Neural cell (in vitro differentiated cells): ENCODE results near the gene SLC38A7. TPM values are rescaled to one million over a fixed set of nuclear protein-coding genes. Genes with fewer than 3 reads are reported as not detected.

Experiments
- H2AFZ ChIP-seq: fragments of 200-600, 300-800 bp; sonication (generic), shearing (Covaris generic); 2 replicates; pipeline ENCODE4 v1.6.0; 2014; ENCODE audit warnings: low read depth, mild to moderate bottlenecking, antibody characterized with exemption, low read length, moderate library complexity
- H3F3A ChIP-seq: fragments of 200-600 bp; shearing (Covaris generic); 2 replicates; pipeline ENCODE4 v1.6.1; 2016; ENCODE audit warnings: mild to moderate bottlenecking, moderate library complexity, mixed read lengths, antibody characterized with exemption, low read length; ENCODE audit not compliant: insufficient read depth, poor library complexity, severe bottlenecking
- H3K27ac ChIP-seq: fragments of 200-600, 300-800 bp; sonication (generic), shearing (Covaris generic); 2 replicates; pipeline ENCODE4 v1.5.1; 2014; ENCODE audit warnings: mild to moderate bottlenecking, low read length, moderate library complexity
- H3K27me3 ChIP-seq: fragments of 300-800, 200-600 bp; sonication (generic), shearing (Covaris generic); 2 replicates; pipeline ENCODE4 v1.6.0; 2014; ENCODE audit warnings: mild to moderate bottlenecking, low read depth, low read length, moderate library complexity; ENCODE audit not compliant: insufficient read depth
- H3K36me3 ChIP-seq: fragments of 300-800, 200-600 bp; sonication (generic), shearing (Covaris generic); 2 replicates; pipeline ENCODE4 v1.5.1; 2014; ENCODE audit warnings: mild to moderate bottlenecking, antibody characterized with exemption, low read length, moderate library complexity; ENCODE audit not compliant: insufficient read depth
- H3K4me2 ChIP-seq: fragments of 300-800, 200-600 bp; sonication (generic), shearing (Covaris generic); 2 replicates; pipeline ENCODE4 v1.6.0; 2014; ENCODE audit warnings: mild to moderate bottlenecking, low read length
- H3K4me3 ChIP-seq: fragments of 300-800, 200-600 bp; sonication (generic), shearing (Covaris generic); 2 replicates; pipeline ENCODE4 v1.5.1; 2014; ENCODE audit warnings: mild to moderate bottlenecking, low read length, moderate library complexity
- H3K79me2 ChIP-seq: fragments of 200-600 bp; shearing (Covaris generic); replicated peaks from 2 replicates; pipeline ENCODE4 v1.6.0; 2014; ENCODE audit warnings: mild to moderate bottlenecking, low read length, moderate library complexity; ENCODE audit not compliant: insufficient read depth
- H3K9ac ChIP-seq: fragments of 300-800, 200-600 bp; sonication (generic), shearing (Covaris generic); 2 replicates; pipeline ENCODE4 v1.6.1; 2016; ENCODE audit warnings: mild to moderate bottlenecking, low read length, mixed read lengths
- H3K9me2 ChIP-seq: fragments of 200-600 bp; shearing (Covaris generic); 2 replicates; pipeline ENCODE4 v1.6.1; 2016; ENCODE audit warnings: mild to moderate bottlenecking, low read length, mixed read lengths; ENCODE audit not compliant: insufficient read depth
- H3K9me3 ChIP-seq: fragments of 200-600, 300-800 bp; sonication (generic), shearing (Covaris generic); 2 replicates; pipeline ENCODE4 v1.6.1; 2016; ENCODE audit warnings: mild to moderate bottlenecking, mixed run types, low read length, moderate library complexity, mixed read lengths
- H4K20me1 ChIP-seq: fragments of 200-600 bp; shearing (Covaris generic); 2 replicates; pipeline ENCODE4 v1.6.1; 2016; ENCODE audit warnings: mild to moderate bottlenecking, mixed run types; ENCODE audit not compliant: insufficient read depth
- EP300 ChIP-seq: fragments of 450-650 bp; conservative IDR thresholded peaks from 2 replicates; pipeline ENCODE4 v1.6.1; 2014; ENCODE audit warnings: antibody characterized with exemption, mild to moderate bottlenecking, moderate library complexity; ENCODE audit not compliant: poor library complexity, severe bottlenecking
- EZH2 ChIP-seq: fragments of 200-600, 300-800 bp; shearing (Covaris generic), sonication (generic); IDR thresholded peaks from 2 replicates; pipeline ENCODE4 v1.6.1; 2014; ENCODE audit warnings: antibody characterized with exemption, low read length, borderline replicate concordance, mild to moderate bottlenecking; ENCODE audit not compliant: insufficient read depth, poor library complexity, severe bottlenecking
- MXI1 ChIP-seq: fragments of 450-650 bp; conservative IDR thresholded peaks from 2 replicates; pipeline ENCODE4 v1.6.1; 2014; ENCODE audit warnings: antibody characterized with exemption, mild to moderate bottlenecking; ENCODE audit not compliant: poor library complexity, severe bottlenecking
- POLR2AphosphoS5 ChIP-seq: IDR thresholded peaks from 2 replicates; pipeline ENCODE4 v1.6.1; 2012
- RAD21 ChIP-seq: fragments of 450-650 bp; conservative IDR thresholded peaks from 2 replicates; pipeline ENCODE4 v1.6.1; 2014; ENCODE audit warnings: antibody characterized with exemption, mild to moderate bottlenecking, moderate library complexity
- SMC3 ChIP-seq: fragments of 450-650 bp; conservative IDR thresholded peaks from 2 replicates; pipeline ENCODE4 v1.6.1; 2014; ENCODE audit warnings: antibody characterized with exemption, mild to moderate bottlenecking, moderate library complexity; ENCODE audit not compliant: poor library complexity
- TAF1 ChIP-seq: IDR thresholded peaks from 2 replicates; pipeline ENCODE4 v1.6.1; 2012; ENCODE audit warnings: low read depth
- polyA plus RNA-seq: library from polyadenylated mRNA; depleted of rRNA; stranded (reverse); fragments of >200 nt; gene quantifications from 2 replicates; pipeline ENCODE4 v1.2.3, GENCODE V29; 2014
- TF ChIP-seq, protein P1 (sequence below): fragments of 450-650 bp; IDR thresholded peaks from 2 replicates; pipeline ENCODE4 v1.5.1; 2014; ENCODE audit warnings: antibody characterized with exemption, mild to moderate bottlenecking, moderate library complexity; ENCODE audit not compliant: poor library complexity, severe bottlenecking
- TF ChIP-seq, protein P2 (sequence below): IDR thresholded peaks from 2 replicates; pipeline ENCODE4 v1.6.1; 2012; ENCODE audit warnings: borderline replicate concordance

The SLC38A7 gene
- polyA plus RNA-seq, 1 donor from 2014 or later, result 10.2 TPM

DNA sequence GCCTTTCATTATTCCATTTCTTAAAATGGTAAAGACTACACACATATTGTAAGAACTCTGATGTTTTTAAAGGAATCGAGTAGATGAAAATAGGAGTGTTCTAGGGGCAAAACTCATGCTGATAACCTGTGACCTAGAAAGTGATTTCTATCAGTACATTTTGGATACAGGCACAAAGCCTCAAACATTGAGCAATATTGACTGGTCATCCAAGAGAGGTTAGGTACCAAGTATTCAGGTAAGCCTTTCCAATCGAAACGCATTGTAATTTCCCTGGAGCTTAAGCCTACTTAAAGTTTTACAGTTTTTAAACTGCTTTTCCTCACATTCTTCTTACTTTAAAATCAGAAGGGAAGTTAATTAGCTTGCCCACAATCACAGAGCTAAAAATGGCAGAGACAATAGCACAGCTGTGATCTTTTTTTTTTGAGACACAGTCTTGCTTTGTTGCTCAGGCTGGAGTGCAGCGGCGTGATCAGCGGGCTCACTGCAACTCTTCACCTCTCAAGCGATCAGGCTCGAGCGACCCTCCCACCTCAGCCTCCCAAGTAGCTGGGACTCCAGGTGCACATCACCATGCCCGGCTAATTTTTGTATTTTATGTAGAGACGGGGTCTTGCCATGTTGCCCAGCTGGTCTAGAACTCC, 46.3 kb upstream of the SLC38A7 start:
- H3K27ac ChIP-seq, result no peak overlapping the region
- TF ChIP-seq EP300, result no peak
- TF ChIP-seq SMC3, result no peak
- TF ChIP-seq, protein P1, sequence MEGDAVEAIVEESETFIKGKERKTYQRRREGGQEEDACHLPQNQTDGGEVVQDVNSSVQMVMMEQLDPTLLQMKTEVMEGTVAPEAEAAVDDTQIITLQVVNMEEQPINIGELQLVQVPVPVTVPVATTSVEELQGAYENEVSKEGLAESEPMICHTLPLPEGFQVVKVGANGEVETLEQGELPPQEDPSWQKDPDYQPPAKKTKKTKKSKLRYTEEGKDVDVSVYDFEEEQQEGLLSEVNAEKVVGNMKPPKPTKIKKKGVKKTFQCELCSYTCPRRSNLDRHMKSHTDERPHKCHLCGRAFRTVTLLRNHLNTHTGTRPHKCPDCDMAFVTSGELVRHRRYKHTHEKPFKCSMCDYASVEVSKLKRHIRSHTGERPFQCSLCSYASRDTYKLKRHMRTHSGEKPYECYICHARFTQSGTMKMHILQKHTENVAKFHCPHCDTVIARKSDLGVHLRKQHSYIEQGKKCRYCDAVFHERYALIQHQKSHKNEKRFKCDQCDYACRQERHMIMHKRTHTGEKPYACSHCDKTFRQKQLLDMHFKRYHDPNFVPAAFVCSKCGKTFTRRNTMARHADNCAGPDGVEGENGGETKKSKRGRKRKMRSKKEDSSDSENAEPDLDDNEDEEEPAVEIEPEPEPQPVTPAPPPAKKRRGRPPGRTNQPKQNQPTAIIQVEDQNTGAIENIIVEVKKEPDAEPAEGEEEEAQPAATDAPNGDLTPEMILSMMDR, result no peak
- no peak for TF ChIP-seq POLR2AphosphoS5
- no peaks in the 10 kb centered on the region for H3K9me2 ChIP-seq
- peaks cover 34% of the 10 kb centered on the region for H3K79me2 ChIP-seq
- H2AFZ ChIP-seq, result no peak overlapping the region
- no peaks in the 10 kb centered on the region for H3K9me3 ChIP-seq
- no peaks in the 10 kb centered on the region for H3K27me3 ChIP-seq
- H3K4me3 ChIP-seq, result no peak overlapping the region
- no peaks in the 10 kb centered on the region for H3K36me3 ChIP-seq
- no peak overlapping the region for H3K4me2 ChIP-seq
- no peaks in the 10 kb centered on the region for H3F3A ChIP-seq
- no peak overlapping the region for H3K9ac ChIP-seq
- H4K20me1 ChIP-seq, result no peaks in the 10 kb centered on the region

DNA sequence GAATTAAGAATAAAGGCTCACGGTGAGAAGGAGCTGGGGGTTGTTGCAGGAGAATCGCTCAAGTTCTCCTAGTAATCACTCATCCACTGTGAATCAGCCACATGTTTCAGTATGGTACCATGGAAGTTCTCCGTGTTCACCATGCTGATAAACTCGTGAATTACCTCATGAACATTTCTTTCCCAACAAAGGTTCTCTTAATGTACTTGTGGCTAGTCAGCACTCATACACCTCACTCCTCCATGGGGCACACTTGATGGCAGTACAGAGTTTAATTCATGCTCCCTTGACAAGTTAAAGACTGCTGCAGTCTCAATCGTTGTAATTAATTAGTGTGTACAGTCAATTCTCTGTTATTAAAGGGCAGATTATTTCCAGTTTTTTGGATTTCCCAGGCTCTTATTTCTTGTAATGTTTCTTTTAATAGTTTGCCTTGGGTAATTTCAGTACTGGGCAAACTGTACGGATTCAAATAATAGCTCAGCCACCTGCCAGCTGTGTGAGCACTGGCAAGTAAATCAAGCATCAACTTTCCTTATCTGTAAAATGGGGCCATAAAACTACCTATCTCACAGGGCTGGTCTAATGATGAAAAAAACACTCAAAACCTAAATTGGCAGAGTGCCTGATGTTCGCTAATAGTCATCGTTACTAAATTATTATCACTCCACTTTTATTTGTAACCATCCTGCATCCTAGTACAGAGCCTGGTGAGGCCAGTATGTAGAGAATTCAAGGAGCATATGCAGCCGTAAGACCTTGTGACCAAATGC, 43.4 kb upstream of the SLC38A7 start:
- no peak overlapping the region for H3K9ac ChIP-seq
- H3K9me3 ChIP-seq, result no peaks in the 10 kb centered on the region
- no peaks in the 10 kb centered on the region for H3K27me3 ChIP-seq
- TF ChIP-seq RAD21, result no peak
- no peak for TF ChIP-seq EP300
- no peak overlapping the region for H3K27ac ChIP-seq
- no peak overlapping the region for H3K4me3 ChIP-seq
- no peaks in the 10 kb centered on the region for H4K20me1 ChIP-seq
- H3K36me3 ChIP-seq, result no peaks in the 10 kb centered on the region
- H3F3A ChIP-seq, result no peaks in the 10 kb centered on the region
- peaks cover 30% of the 10 kb centered on the region for H3K79me2 ChIP-seq
- H3K4me2 ChIP-seq, result no peak overlapping the region
- H2AFZ ChIP-seq, result no peak overlapping the region
- no peaks in the 10 kb centered on the region for H3K9me2 ChIP-seq

DNA sequence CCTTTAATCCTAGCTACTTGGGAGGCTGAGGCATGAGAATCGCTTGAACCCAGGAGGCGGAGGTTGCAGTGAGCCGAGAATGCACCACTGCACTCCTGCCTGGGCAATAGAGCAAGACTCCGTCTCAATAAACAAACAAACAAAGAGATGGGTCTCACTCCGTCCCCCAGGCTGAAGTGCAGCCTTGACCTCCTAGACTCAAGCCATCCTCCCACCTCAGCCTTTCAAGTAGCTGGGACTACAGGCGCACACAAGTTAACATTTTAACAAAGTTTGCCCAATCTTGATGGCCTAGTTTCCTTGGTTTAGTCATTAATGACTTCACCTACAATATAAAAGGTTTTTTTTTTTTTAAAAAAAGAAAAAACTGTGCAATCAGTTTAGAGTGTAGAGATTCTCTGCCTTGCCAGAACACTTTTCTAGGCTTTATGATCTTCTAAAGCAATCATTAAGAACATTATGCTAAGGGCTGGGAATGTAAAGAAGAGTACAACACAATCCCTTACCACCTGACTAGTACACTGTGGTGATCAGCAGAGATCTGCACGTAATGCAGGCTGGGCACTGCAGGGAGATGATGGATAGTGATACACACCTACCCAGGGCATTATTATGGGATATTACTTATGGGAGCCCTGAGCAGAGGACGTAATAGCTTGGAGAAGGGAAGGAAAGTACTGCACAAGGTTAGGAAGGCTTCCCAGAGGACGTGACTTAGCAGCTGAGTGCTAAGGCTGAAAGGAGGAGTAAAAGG, 42.6 kb upstream of the SLC38A7 start:
- Histone ChIP-seq H4K20me1 (no peaks in the 10 kb centered on the region), H3K4me3 (no peak overlapping the region), H2AFZ (no peak overlapping the region), H3K79me2 (peaks cover 22% of the 10 kb centered on the region), H3K9ac (no peak overlapping the region), H3K9me3 (no peaks in the 10 kb centered on the region), H3K27ac (no peak overlapping the region), H3K4me2 (no peak overlapping the region), H3F3A (no peaks in the 10 kb centered on the region), H3K27me3 (no peaks in the 10 kb centered on the region), H3K9me2 (no peaks in the 10 kb centered on the region), H3K36me3 (no peaks in the 10 kb centered on the region)
- TF ChIP-seq, protein P2, sequence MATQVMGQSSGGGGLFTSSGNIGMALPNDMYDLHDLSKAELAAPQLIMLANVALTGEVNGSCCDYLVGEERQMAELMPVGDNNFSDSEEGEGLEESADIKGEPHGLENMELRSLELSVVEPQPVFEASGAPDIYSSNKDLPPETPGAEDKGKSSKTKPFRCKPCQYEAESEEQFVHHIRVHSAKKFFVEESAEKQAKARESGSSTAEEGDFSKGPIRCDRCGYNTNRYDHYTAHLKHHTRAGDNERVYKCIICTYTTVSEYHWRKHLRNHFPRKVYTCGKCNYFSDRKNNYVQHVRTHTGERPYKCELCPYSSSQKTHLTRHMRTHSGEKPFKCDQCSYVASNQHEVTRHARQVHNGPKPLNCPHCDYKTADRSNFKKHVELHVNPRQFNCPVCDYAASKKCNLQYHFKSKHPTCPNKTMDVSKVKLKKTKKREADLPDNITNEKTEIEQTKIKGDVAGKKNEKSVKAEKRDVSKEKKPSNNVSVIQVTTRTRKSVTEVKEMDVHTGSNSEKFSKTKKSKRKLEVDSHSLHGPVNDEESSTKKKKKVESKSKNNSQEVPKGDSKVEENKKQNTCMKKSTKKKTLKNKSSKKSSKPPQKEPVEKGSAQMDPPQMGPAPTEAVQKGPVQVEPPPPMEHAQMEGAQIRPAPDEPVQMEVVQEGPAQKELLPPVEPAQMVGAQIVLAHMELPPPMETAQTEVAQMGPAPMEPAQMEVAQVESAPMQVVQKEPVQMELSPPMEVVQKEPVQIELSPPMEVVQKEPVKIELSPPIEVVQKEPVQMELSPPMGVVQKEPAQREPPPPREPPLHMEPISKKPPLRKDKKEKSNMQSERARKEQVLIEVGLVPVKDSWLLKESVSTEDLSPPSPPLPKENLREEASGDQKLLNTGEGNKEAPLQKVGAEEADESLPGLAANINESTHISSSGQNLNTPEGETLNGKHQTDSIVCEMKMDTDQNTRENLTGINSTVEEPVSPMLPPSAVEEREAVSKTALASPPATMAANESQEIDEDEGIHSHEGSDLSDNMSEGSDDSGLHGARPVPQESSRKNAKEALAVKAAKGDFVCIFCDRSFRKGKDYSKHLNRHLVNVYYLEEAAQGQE, result no peak
- TF ChIP-seq RAD21 (no peak), SMC3 (no peak), TAF1 (no peak), MXI1 (no peak), EZH2 (no peak), POLR2AphosphoS5 (no peak), EP300 (no peak)
- TF ChIP-seq, protein P1, result no peak
